Vagina (tissue), 2 donors: ENCODE data around the gene AP1B1.

Source experiments
- POLR2AphosphoS5 ChIP-seq, 2 donors: sonication (generic); formaldehyde crosslinking; IDR thresholded peaks; one replicate each; pipeline ENCODE4 v1.9.0; 2017; ENCODE audit warnings: antibody characterized with exemption in 2 of 2, mild to moderate bottlenecking in 2 of 2, low read depth in 1 of 2; ENCODE audit not compliant: insufficient read depth in 1 of 2
- TF ChIP-seq, protein P1 (sequence below), 3 experiments: fragments of 450-650 bp in 2 of 3; fragments of 200-600 bp in 1 of 3; sonication (generic) in 1 of 3; IDR thresholded peaks; one replicate each; pipeline ENCODE4 v1.5.1; 2017 to 2019; ENCODE audit warnings: antibody characterized with exemption in 3 of 3, mild to moderate bottlenecking in 2 of 3, moderate library complexity in 2 of 3

GRCh38 chr22:29427176-29427760 is 38.9 kb upstream of the AP1B1 start:
- TF ChIP-seq, protein P1, sequence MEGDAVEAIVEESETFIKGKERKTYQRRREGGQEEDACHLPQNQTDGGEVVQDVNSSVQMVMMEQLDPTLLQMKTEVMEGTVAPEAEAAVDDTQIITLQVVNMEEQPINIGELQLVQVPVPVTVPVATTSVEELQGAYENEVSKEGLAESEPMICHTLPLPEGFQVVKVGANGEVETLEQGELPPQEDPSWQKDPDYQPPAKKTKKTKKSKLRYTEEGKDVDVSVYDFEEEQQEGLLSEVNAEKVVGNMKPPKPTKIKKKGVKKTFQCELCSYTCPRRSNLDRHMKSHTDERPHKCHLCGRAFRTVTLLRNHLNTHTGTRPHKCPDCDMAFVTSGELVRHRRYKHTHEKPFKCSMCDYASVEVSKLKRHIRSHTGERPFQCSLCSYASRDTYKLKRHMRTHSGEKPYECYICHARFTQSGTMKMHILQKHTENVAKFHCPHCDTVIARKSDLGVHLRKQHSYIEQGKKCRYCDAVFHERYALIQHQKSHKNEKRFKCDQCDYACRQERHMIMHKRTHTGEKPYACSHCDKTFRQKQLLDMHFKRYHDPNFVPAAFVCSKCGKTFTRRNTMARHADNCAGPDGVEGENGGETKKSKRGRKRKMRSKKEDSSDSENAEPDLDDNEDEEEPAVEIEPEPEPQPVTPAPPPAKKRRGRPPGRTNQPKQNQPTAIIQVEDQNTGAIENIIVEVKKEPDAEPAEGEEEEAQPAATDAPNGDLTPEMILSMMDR (IDR thresholded peaks at IDR 0.05): no peak
- TF ChIP-seq POLR2AphosphoS5 (IDR thresholded peaks at IDR 0.05; ENCODE audit: insufficient read depth in 1 of 2, low read depth in 1 of 2): no peak
